HepG2 (cell line): Measurements from ENCODE around the gene PYGO2. TPM values are rescaled to one million over a fixed set of nuclear protein-coding genes. Genes with fewer than 3 reads are reported as not detected.

ENCODE experiments used
- ERF ChIP-seq: IDR thresholded peaks from 2 replicates; pipeline ENCODE4 v1.6.1; 2018; ENCODE audit warnings: missing biosample characterization, missing genetic modification reagents
- FOXP1 ChIP-seq, 2 experiments: fragments of 450-650 bp in 1 of 2; IDR thresholded peaks; 2 replicates each; pipeline ENCODE4 v1.6.1; 2017 to 2018; ENCODE audit warnings: antibody characterized with exemption in 1 of 2
- HNF4G ChIP-seq, 2 experiments: sonication (generic) in 1 of 2; formaldehyde crosslinking in 1 of 2; IDR thresholded peaks; 2 replicates each; pipeline versions ENCODE4 v1.4.0 to v1.6.1; 2011 to 2020; ENCODE audit warnings: borderline replicate concordance in 2 of 2, low read depth in 2 of 2, mild to moderate bottlenecking in 2 of 2, low read length in 1 of 2, missing genetic modification reagents in 1 of 2, moderate library complexity in 1 of 2
- HNRNPK ChIP-seq: fragments of 200-400 bp; formaldehyde crosslinking; IDR thresholded peaks from 2 replicates; pipeline ENCODE4 v1.6.1; 2018; ENCODE audit warnings: low read length, low read depth, moderate library complexity, mild to moderate bottlenecking; ENCODE audit not compliant: poor library complexity, severe bottlenecking
- ISX ChIP-seq: sonication (generic); formaldehyde crosslinking; conservative IDR thresholded peaks from 2 replicates; pipeline ENCODE4 v1.5.0; 2020; ENCODE audit warnings: missing genetic modification reagents
- MXI1 ChIP-seq: IDR thresholded peaks from 3 replicates; pipeline ENCODE4 v1.6.1; 2012; ENCODE audit warnings: low read depth, low read length, inconsistent platforms, borderline replicate concordance
- NCOA2 ChIP-seq: sonication (generic); formaldehyde crosslinking; IDR thresholded peaks from 2 replicates; pipeline ENCODE4 v1.8.0; 2022; ENCODE audit warnings: inconsistent platforms
- PHF21A ChIP-seq: sonication (generic); formaldehyde crosslinking; IDR thresholded peaks from 2 replicates; pipeline ENCODE4 v1.5.0; 2020; ENCODE audit warnings: mild to moderate bottlenecking, missing genetic modification reagents
- RBM22 ChIP-seq: fragments of 200-400 bp; formaldehyde crosslinking; optimal IDR thresholded peaks from 2 replicates; pipeline ENCODE3; 2017; ENCODE audit warnings: mild to moderate bottlenecking, low read length, moderate library complexity
- RXRB ChIP-seq: IDR thresholded peaks from 2 replicates; pipeline ENCODE4 v1.6.1; 2016; ENCODE audit warnings: borderline replicate concordance, missing genetic modification reagents, missing compliant biosample characterization
- TBX3 ChIP-seq: fragments of 450-650 bp; IDR thresholded peaks from 2 replicates; pipeline ENCODE4 v1.6.1; 2017; ENCODE audit warnings: antibody characterized with exemption, mild to moderate bottlenecking, inconsistent platforms, borderline replicate concordance
- U2AF2 ChIP-seq: fragments of 200-400 bp; formaldehyde crosslinking; IDR thresholded peaks from 2 replicates; pipeline ENCODE4 v1.6.1; 2017; ENCODE audit warnings: low read depth, mild to moderate bottlenecking, low read length
- ZFP37 ChIP-seq: sonication (generic); formaldehyde crosslinking; IDR thresholded peaks from 2 replicates; pipeline ENCODE4 v1.4.0; 2020; ENCODE audit warnings: missing genetic modification reagents, borderline replicate concordance
- ZNF264 ChIP-seq: sonication (generic); formaldehyde crosslinking; IDR thresholded peaks from 2 replicates; pipeline ENCODE4 v1.4.0; 2020; ENCODE audit warnings: missing genetic modification reagents
- ZNF30 ChIP-seq: sonication (generic); formaldehyde crosslinking; IDR thresholded peaks from 2 replicates; pipeline ENCODE4 v1.5.0; 2020; ENCODE audit warnings: mild to moderate bottlenecking, missing genetic modification reagents
- polyA plus RNA-seq, 8 experiments: library from polyadenylated mRNA; depleted of rRNA in 3 of 8; stranded (reverse) in 7 of 8; unstranded in 1 of 8; fragments of >200 nt; fragmentation: Illumina TruSeq in 4 of 8; extraction: Trizol in 4 of 8; gene quantifications; 2 replicates each; pipeline versions ENCODE4 v1.2.1 to v1.2.3, GENCODE V29; 2011 to 2016; ENCODE audit warnings: low read depth in 4 of 8, missing spikeins in 1 of 8, mixed read lengths in 1 of 8; ENCODE audit not compliant: insufficient read depth in 1 of 8
- total RNA-seq, 5 experiments: library from RNA; depleted of rRNA; stranded (reverse); fragments of >200 nt; fragmentation: Illumina TruSeq; extraction: Trizol; gene quantifications; 2 replicates each; pipeline ENCODE4 v1.2.3, GENCODE V29; 2016; ENCODE audit warnings: low read depth in 1 of 5
- TF ChIP-seq, protein P1 (sequence below): sonication (generic); formaldehyde crosslinking; IDR thresholded peaks from 2 replicates; pipeline ENCODE4 v1.4.0; 2020; ENCODE audit warnings: missing genetic modification reagents
- TF ChIP-seq, protein P2 (sequence below): sonication (generic); formaldehyde crosslinking; IDR thresholded peaks from 2 replicates; pipeline ENCODE4 v1.4.0; 2020; ENCODE audit warnings: missing genetic modification reagents
- TF ChIP-seq, protein P3 (sequence below): sonication (generic); formaldehyde crosslinking; conservative IDR thresholded peaks from 2 replicates; pipeline ENCODE4 v1.4.0; 2020; ENCODE audit warnings: missing genetic modification reagents
- TF ChIP-seq, protein P4 (sequence below): sonication (generic); formaldehyde crosslinking; IDR thresholded peaks from 2 replicates; pipeline ENCODE4 v1.4.0; 2020; ENCODE audit warnings: missing genetic modification reagents

The PYGO2 gene
- total and polyA plus RNA-seq, 2 of the 13 experiments (the other 11 are each of a cell fraction or from before 2014, with no cell fraction given) = 20.3 to 21.8 TPM

DNA sequence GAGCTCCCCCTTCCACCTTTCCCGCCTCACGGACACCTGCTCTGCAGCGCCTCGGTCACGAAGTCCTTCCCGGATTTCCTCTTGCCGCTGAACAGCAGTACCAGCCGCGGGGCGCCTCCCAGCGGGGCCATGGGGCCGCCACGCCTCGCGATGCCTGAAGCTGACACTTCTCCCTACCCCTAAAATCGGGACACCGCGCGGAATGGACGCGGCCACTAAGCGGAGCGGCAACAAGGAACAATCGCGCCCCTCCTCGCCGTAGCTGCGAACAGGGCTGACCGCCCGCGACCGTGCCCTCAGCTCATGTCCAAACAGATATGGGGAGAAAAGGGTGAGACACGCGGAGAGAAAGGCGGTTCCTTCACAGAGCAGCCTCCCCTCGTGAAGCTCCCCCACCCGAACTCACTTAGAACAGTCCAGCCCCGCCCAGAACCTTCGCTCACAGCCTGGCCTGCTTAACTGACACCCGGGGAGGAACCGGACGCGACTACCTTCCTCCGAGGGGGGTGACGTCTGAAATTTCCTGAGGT, 25.0 kb downstream of the PYGO2 start, which contains the start of gene PMVK (continued):
- TF ChIP-seq ERF (CRISPR knock-in tag) (peak; percentile 100), RBM22 (no peak), FOXP1 (IDR thresholded peaks at IDR 0.05) (no peak), FOXP1 (CRISPR knock-in tag; IDR thresholded peaks at IDR 0.05) (no peak), MXI1 (peak; percentile 81; the same call in 2 of the 3 replicates), ZNF264 (peak; percentile 92), U2AF2 (no peak), PHF21A (CRISPR knock-in tag) (peak; percentile 91), HNF4G (IDR thresholded peaks at IDR 0.05; ENCODE audit: borderline replicate concordance, low read depth, low read length) (0 out of 2 replicates have a peak, but pooled peaks have one; percentile 32), HNF4G (CRISPR knock-in tag; IDR thresholded peaks at IDR 0.05; ENCODE audit: borderline replicate concordance, low read depth) (peak; percentile 44; the same call in 1 of the 2 replicates), ISX (0 out of 2 replicates have a peak, but pooled peaks have one; percentile 52), ZFP37 (CRISPR knock-in tag) (peak; percentile 99), HNRNPK (no peak), RXRB (CRISPR knock-in tag) (peak; percentile 85), NCOA2 (CRISPR knock-in tag) (peak; percentile 87), ZNF30 (CRISPR knock-in tag) (peak; percentile 99), TBX3 (peak; percentile 67)
- TF ChIP-seq, protein P1, sequence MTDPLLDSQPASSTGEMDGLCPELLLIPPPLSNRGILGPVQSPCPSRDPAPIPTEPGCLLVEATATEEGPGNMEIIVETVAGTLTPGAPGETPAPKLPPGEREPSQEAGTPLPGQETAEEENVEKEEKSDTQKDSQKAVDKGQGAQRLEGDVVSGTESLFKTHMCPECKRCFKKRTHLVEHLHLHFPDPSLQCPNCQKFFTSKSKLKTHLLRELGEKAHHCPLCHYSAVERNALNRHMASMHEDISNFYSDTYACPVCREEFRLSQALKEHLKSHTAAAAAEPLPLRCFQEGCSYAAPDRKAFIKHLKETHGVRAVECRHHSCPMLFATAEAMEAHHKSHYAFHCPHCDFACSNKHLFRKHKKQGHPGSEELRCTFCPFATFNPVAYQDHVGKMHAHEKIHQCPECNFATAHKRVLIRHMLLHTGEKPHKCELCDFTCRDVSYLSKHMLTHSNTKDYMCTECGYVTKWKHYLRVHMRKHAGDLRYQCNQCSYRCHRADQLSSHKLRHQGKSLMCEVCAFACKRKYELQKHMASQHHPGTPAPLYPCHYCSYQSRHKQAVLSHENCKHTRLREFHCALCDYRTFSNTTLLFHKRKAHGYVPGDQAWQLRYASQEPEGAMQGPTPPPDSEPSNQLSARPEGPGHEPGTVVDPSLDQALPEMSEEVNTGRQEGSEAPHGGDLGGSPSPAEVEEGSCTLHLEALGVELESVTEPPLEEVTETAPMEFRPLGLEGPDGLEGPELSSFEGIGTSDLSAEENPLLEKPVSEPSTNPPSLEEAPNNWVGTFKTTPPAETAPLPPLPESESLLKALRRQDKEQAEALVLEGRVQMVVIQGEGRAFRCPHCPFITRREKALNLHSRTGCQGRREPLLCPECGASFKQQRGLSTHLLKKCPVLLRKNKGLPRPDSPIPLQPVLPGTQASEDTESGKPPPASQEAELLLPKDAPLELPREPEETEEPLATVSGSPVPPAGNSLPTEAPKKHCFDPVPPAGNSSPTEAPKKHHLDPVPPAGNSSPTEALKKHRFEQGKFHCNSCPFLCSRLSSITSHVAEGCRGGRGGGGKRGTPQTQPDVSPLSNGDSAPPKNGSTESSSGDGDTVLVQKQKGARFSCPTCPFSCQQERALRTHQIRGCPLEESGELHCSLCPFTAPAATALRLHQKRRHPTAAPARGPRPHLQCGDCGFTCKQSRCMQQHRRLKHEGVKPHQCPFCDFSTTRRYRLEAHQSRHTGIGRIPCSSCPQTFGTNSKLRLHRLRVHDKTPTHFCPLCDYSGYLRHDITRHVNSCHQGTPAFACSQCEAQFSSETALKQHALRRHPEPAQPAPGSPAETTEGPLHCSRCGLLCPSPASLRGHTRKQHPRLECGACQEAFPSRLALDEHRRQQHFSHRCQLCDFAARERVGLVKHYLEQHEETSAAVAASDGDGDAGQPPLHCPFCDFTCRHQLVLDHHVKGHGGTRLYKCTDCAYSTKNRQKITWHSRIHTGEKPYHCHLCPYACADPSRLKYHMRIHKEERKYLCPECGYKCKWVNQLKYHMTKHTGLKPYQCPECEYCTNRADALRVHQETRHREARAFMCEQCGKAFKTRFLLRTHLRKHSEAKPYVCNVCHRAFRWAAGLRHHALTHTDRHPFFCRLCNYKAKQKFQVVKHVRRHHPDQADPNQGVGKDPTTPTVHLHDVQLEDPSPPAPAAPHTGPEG = peak; percentile 75
- TF ChIP-seq, protein P2, sequence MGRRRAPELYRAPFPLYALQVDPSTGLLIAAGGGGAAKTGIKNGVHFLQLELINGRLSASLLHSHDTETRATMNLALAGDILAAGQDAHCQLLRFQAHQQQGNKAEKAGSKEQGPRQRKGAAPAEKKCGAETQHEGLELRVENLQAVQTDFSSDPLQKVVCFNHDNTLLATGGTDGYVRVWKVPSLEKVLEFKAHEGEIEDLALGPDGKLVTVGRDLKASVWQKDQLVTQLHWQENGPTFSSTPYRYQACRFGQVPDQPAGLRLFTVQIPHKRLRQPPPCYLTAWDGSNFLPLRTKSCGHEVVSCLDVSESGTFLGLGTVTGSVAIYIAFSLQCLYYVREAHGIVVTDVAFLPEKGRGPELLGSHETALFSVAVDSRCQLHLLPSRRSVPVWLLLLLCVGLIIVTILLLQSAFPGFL (CRISPR knock-in tag) = no peak
- TF ChIP-seq, protein P3, sequence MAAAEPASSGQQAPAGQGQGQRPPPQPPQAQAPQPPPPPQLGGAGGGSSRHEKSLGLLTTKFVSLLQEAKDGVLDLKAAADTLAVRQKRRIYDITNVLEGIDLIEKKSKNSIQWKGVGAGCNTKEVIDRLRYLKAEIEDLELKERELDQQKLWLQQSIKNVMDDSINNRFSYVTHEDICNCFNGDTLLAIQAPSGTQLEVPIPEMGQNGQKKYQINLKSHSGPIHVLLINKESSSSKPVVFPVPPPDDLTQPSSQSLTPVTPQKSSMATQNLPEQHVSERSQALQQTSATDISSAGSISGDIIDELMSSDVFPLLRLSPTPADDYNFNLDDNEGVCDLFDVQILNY (CRISPR knock-in tag) = peak; percentile 83; the same call in 1 of the 2 replicates
- TF ChIP-seq, protein P4, sequence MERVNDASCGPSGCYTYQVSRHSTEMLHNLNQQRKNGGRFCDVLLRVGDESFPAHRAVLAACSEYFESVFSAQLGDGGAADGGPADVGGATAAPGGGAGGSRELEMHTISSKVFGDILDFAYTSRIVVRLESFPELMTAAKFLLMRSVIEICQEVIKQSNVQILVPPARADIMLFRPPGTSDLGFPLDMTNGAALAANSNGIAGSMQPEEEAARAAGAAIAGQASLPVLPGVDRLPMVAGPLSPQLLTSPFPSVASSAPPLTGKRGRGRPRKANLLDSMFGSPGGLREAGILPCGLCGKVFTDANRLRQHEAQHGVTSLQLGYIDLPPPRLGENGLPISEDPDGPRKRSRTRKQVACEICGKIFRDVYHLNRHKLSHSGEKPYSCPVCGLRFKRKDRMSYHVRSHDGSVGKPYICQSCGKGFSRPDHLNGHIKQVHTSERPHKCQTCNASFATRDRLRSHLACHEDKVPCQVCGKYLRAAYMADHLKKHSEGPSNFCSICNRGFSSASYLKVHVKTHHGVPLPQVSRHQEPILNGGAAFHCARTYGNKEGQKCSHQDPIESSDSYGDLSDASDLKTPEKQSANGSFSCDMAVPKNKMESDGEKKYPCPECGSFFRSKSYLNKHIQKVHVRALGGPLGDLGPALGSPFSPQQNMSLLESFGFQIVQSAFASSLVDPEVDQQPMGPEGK = peak; percentile 50
